Activated CD4-positive, alpha-beta T cell treated with anti-CD3 and anti-CD28 coated beads, Interleukin-2, amount 10 ng/mL, durations not matched to agents 7 days and 5 days (primary cell): ENCODE results near the gene NCK2. TPM values are rescaled to one million over a fixed set of nuclear protein-coding genes. Genes with fewer than 3 reads are reported as not detected.

ENCODE experiments used
- CTCF ChIA-PET: fragments of 350-600 bp; sonication (Branson Sonifier 250); formaldehyde crosslinking; loops from one replicate; lab custom pipeline; 2021; ENCODE audit warnings: antibody characterized with exemption; lab: Charles Lee
- POLR2A ChIA-PET: fragments of 350-600 bp; sonication (Branson Sonifier 250); formaldehyde crosslinking; loops from one replicate; lab custom pipeline; 2021; ENCODE audit warnings: antibody characterized with exemption; lab: Charles Lee
- DNase-seq: peaks from one replicate; pipeline ENCODE4 v3.0.0-alpha.2; 2020
- H3K27ac Mint-ChIP-seq: one replicate; pipeline ENCODE4 v1.8.0; 2021; ENCODE audit warnings: mild to moderate bottlenecking, moderate library complexity, mixed read lengths
- H3K27me3 Mint-ChIP-seq: one replicate; pipeline ENCODE4 v1.8.0; 2021; ENCODE audit warnings: mixed read lengths
- H3K36me3 Mint-ChIP-seq: one replicate; pipeline ENCODE4 v1.8.0; 2021; ENCODE audit warnings: low read depth, mixed read lengths
- H3K4me1 Mint-ChIP-seq: one replicate; pipeline ENCODE4 v1.8.0; 2021; ENCODE audit warnings: mixed read lengths
- H3K4me3 Mint-ChIP-seq: one replicate; pipeline ENCODE4 v1.8.0; 2021; ENCODE audit warnings: mild to moderate bottlenecking, moderate library complexity, mixed read lengths
- H3K9me3 Mint-ChIP-seq: one replicate; pipeline ENCODE4 v1.8.0; 2021; ENCODE audit warnings: mixed read lengths
- total RNA-seq, 2 experiments: library from RNA; stranded (reverse); gene quantifications; one replicate each; pipeline ENCODE4 v1.2.3, GENCODE V29; 2021

NCK2 gene
- total RNA-seq, 2 experiments from 2014 or later: 73.3 to 84.1 TPM

DNA sequence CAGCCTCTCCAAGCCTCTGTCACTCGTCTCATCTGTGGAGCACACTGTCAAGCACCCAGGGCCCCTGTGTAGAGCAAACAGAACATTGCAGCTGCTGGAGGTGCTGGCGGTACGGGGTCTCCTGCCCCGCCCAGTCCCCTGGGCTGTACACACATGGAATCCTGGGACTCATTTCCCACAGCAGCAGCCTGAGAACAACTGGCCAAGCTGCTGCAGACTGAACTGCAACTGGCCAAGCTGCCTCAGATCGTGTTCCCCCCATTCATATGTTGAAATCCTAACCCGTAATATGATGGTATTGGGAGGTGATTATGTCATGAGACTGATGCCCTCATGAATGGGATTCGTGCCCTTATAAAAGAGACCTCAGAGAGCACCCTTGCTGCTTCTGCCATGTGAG lies 130.5 kb downstream of the NCK2 start:
- H3K9me3 Mint-ChIP-seq: peaks cover 2% of the 10 kb centered on the region
- H3K4me1 Mint-ChIP-seq: peaks cover 72% of the 10 kb centered on the region
- no peak for DNase-seq
- no peaks in the 10 kb centered on the region for H3K27me3 Mint-ChIP-seq
- no peak overlapping the region for H3K4me3 Mint-ChIP-seq
- peak overlapping the region; percentile 31 for H3K27ac Mint-ChIP-seq
- POLR2A ChIA-PET: interaction anchor here (0.5 kb wide), 1 partner anchor 14 kb away, joined by 3 read pairs; no protein-coding TSS in a partner anchor
- CTCF ChIA-PET: interaction anchor here (0.9 to 1.0 kb wide), 3 partner anchors 10 to 34 kb away, joined by 3 read pairs; no protein-coding TSS in a partner anchor
- peaks cover 74% of the 10 kb centered on the region for H3K36me3 Mint-ChIP-seq

DNA sequence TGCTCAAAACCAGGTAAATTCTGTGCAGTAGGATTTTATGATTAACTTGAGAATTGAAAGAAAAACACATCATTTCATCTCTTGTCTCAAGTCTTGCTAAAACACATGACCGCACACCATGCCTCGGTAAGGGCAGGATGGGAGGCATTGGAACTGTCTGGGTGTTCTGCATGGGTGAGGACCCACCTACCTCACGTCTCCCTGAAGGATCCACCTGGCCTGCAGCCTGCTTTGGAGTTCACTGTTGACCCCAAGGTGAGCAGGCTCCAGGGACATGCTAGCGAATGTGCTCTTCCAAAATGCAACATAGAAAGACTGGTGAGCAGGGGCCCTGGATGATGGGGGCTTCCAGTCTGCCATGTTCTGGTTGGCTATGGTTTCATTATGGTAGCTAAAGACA lies 131.5 kb downstream of the NCK2 start:
- POLR2A ChIA-PET: no interaction called here
- Mint-ChIP-seq H3K4me3 (no peak overlapping the region), H3K9me3 (peaks cover 3% of the 10 kb centered on the region), H3K27me3 (no peaks in the 10 kb centered on the region), H3K4me1 (peaks cover 66% of the 10 kb centered on the region), H3K27ac (no peak overlapping the region), H3K36me3 (peaks cover 76% of the 10 kb centered on the region)
- CTCF ChIA-PET: no interaction called here
- DNase-seq: no peak

DNA sequence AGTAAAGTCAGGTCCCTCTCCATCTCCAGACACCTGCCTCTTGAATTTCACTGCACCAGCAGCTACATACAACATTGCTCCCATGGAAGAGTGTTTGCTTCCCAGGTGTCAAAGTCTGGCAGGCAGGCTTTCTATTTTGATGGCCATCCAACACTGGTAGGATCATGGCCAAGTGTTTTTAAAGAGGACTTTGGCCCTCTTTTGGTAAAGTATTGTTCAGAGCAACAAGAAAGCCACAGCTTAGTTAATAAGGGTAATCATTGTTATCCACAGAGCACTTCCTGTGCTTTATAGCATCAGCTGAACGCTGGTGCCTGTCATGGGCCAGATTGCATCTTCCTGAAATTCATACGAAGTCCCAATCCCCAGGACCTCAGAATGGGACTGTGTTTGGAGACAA lies 133.2 kb downstream of the NCK2 start:
- no peak overlapping the region for H3K4me3 Mint-ChIP-seq
- DNase-seq: no peak
- POLR2A ChIA-PET: no interaction called here
- no peaks in the 10 kb centered on the region for H3K27me3 Mint-ChIP-seq
- peaks cover 81% of the 10 kb centered on the region for H3K36me3 Mint-ChIP-seq
- H3K27ac Mint-ChIP-seq: peak overlapping the region; percentile 72
- CTCF ChIA-PET: interaction anchor here (1.1 kb wide), 1 partner anchor 20 kb away, joined by 3 read pairs; no protein-coding TSS in a partner anchor
- peaks cover 3% of the 10 kb centered on the region for H3K9me3 Mint-ChIP-seq
- H3K4me1 Mint-ChIP-seq: peaks cover 61% of the 10 kb centered on the region

DNA sequence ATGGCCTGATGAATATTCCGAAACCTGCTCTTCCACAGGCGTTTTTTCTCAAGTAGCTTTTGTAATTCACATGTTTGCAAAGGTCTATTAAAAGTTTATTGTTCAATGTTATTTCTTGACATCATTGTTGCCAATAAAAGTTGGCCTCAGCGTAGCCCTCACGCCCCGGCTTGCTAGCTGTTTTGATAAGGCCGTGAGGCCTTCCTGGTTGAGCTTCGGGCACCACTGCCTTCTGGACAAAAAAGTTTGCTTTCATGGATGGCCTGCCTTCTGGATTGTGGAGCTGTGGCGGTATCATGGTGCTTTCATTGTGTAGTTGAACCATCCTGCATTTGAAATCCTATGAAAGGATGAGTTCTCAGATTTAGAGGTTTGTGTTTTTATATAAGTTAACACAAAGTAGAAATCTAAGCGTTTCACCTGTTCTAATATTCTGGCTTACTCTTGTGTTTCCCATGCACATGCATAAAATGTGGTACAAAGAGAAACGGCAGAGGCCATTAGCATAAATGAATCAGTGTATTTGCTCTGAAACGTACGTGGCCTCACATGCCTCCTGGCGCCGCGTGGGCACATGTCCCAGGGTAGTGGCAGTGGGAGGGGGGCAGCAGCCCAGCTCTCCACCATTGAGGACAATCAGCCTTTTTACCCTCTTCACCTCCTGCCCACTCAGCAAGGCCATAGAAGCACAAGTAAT lies 134.5 kb downstream of the NCK2 start:
- Mint-ChIP-seq H3K27ac (no peak overlapping the region), H3K36me3 (peaks cover 86% of the 10 kb centered on the region), H3K4me3 (no peak overlapping the region), H3K9me3 (peaks cover 3% of the 10 kb centered on the region), H3K27me3 (no peaks in the 10 kb centered on the region), H3K4me1 (peaks cover 61% of the 10 kb centered on the region)
- DNase-seq: no peak
- POLR2A ChIA-PET: no interaction called here
- CTCF ChIA-PET: interaction anchor here (1.0 kb wide), 1 partner anchor 13 kb away, joined by 4 read pairs; no protein-coding TSS in a partner anchor

DNA sequence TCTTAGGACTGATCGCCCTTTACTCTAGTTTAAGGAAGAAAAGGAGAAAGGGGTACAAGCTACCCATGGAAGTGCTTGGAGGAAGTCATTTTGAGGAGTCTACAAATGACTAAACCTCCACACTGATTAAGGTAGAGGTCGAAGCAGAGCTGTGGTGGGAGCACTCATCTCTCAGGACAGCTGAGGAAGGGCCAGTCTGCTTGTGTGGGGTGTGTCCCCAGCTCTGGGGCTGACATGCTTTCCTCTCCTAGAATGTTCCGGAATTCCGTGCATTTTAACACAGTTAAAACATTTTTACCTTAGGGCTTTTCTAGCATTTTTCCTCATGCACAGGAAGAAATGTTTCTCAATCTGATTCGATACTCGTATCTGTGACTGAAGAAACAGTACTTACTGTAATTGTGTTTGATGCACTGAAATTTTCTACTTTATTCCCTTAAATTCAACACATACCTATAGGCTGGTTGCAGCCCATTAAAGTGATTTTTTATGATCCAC lies 135.1 kb downstream of the NCK2 start:
- DNase-seq: no peak
- ChIA-PET POLR2A (no interaction called here), CTCF (interaction anchor here (1.0 kb wide), 1 partner anchor 13 kb away, joined by 4 read pairs; no protein-coding TSS in a partner anchor)
- H3K4me3 Mint-ChIP-seq: no peak overlapping the region
- peaks cover 90% of the 10 kb centered on the region for H3K36me3 Mint-ChIP-seq
- H3K27me3 Mint-ChIP-seq: no peaks in the 10 kb centered on the region
- peaks cover 61% of the 10 kb centered on the region for H3K4me1 Mint-ChIP-seq
- no peak overlapping the region for H3K27ac Mint-ChIP-seq
- peaks cover 3% of the 10 kb centered on the region for H3K9me3 Mint-ChIP-seq

- ChIA-PET POLR2A (no interaction called here), CTCF (no interaction called here)
- Mint-ChIP-seq H3K27me3 (no peaks in the 10 kb centered on the region), H3K4me3 (no peak overlapping the region), H3K27ac (no peak overlapping the region), H3K9me3 (peaks cover 3% of the 10 kb centered on the region), H3K4me1 (peaks cover 54% of the 10 kb centered on the region), H3K36me3 (peaks cover 91% of the 10 kb centered on the region)
- DNase-seq: no peak
These were observed 135.9 kb downstream of the NCK2 start for GRCh38 chr2:105880637-105881036.

GRCh38 chr2:105881286-105882136 lies 136.8 kb downstream of the NCK2 start:
- ChIA-PET CTCF (interaction anchor here (0.7 kb wide), 1 partner anchor 18 kb away, joined by 3 read pairs; no protein-coding TSS in a partner anchor), POLR2A (interaction anchor here (0.5 kb wide), 1 partner anchor 32 kb away, joined by 3 read pairs; no protein-coding TSS in a partner anchor)
- no peaks in the 10 kb centered on the region for H3K27me3 Mint-ChIP-seq
- H3K4me3 Mint-ChIP-seq: no peak overlapping the region
- H3K36me3 Mint-ChIP-seq: peaks cover 90% of the 10 kb centered on the region
- no peak for DNase-seq
- no peak overlapping the region for H3K27ac Mint-ChIP-seq
- peaks cover 58% of the 10 kb centered on the region for H3K4me1 Mint-ChIP-seq
- peaks cover 3% of the 10 kb centered on the region for H3K9me3 Mint-ChIP-seq

DNA sequence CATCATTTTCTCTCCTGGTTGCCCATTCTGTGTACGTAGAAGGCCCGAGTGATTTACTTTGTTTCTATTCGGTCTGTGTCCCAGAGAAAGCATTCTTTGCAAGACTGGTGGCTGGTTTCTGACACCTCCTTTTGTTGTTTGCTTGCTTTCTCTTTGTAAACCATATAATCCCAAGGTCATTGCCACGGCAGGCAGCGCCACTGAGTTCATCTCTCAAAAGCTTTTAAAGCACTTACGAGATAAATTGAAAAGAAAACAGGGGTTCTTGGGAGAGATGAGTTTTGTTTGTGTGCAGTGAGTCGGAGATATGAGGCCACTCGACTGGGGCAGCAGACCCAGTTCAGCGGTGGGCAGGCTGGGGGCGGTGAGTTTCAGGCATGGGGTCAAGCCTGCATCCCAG lies 137.6 kb downstream of the NCK2 start:
- Mint-ChIP-seq H3K27me3 (no peaks in the 10 kb centered on the region), H3K4me3 (no peak overlapping the region), H3K9me3 (peaks cover 8% of the 10 kb centered on the region), H3K4me1 (peaks cover 59% of the 10 kb centered on the region), H3K27ac (no peak overlapping the region), H3K36me3 (peaks cover 90% of the 10 kb centered on the region)
- DNase-seq: no peak
- ChIA-PET POLR2A (no interaction called here), CTCF (no interaction called here)

- H3K27me3 Mint-ChIP-seq: no peaks in the 10 kb centered on the region
- no peak overlapping the region for H3K4me3 Mint-ChIP-seq
- POLR2A ChIA-PET: no interaction called here
- no peak overlapping the region for H3K27ac Mint-ChIP-seq
- peaks cover 14% of the 10 kb centered on the region for H3K9me3 Mint-ChIP-seq
- CTCF ChIA-PET: no interaction called here
- no peak for DNase-seq
- H3K36me3 Mint-ChIP-seq: peaks cover 90% of the 10 kb centered on the region
- peaks cover 57% of the 10 kb centered on the region for H3K4me1 Mint-ChIP-seq
These were observed 138.3 kb downstream of the NCK2 start for GRCh38 chr2:105882920-105883435.

- Mint-ChIP-seq H3K27me3 (no peaks in the 10 kb centered on the region), H3K4me3 (no peak overlapping the region), H3K27ac (no peak overlapping the region), H3K4me1 (peaks cover 58% of the 10 kb centered on the region), H3K9me3 (peaks cover 24% of the 10 kb centered on the region), H3K36me3 (peaks cover 90% of the 10 kb centered on the region)
- ChIA-PET POLR2A (interaction anchor here (0.6 kb wide), 1 partner anchor 253 kb away, joined by 3 read pairs; no protein-coding TSS in a partner anchor), CTCF (interaction anchor here (0.9 kb wide), 1 partner anchor 9 kb away, joined by 3 read pairs; no protein-coding TSS in a partner anchor)
- DNase-seq: no peak
These were observed 139.4 kb downstream of the NCK2 start for GRCh38 chr2:105883911-105884694.

GRCh38 chr2:105885456-105885855 lies 140.7 kb downstream of the NCK2 start:
- Mint-ChIP-seq H3K27me3 (no peaks in the 10 kb centered on the region), H3K4me1 (peaks cover 56% of the 10 kb centered on the region), H3K9me3 (peaks cover 22% of the 10 kb centered on the region), H3K27ac (no peak overlapping the region), H3K4me3 (no peak overlapping the region), H3K36me3 (peaks cover 86% of the 10 kb centered on the region)
- ChIA-PET POLR2A (no interaction called here), CTCF (interaction anchor here (0.9 kb wide), 1 partner anchor 11 kb away, joined by 3 read pairs; no protein-coding TSS in a partner anchor)
- no peak for DNase-seq

GRCh38 chr2:105886029-105886454 lies 141.3 kb downstream of the NCK2 start:
- DNase-seq: no peak
- Mint-ChIP-seq H3K27me3 (no peaks in the 10 kb centered on the region), H3K9me3 (peaks cover 22% of the 10 kb centered on the region), H3K4me1 (peaks cover 60% of the 10 kb centered on the region), H3K36me3 (peaks cover 87% of the 10 kb centered on the region), H3K4me3 (no peak overlapping the region), H3K27ac (no peak overlapping the region)
- ChIA-PET CTCF (no interaction called here), POLR2A (no interaction called here)
